HepG2 (cell line): ENCODE results near the gene MLXIPL. TPM values are rescaled to one million over a fixed set of nuclear protein-coding genes. Genes with fewer than 3 reads are reported as not detected.
A peak's percentile ranks its signal among the peaks of the same experiment; 100 is the strongest.

Source experiments
- ATAC-seq: fragments of 200-7000 bp; cut with Tn5 transposase; 3 replicates; pipeline ENCODE4 v1.9.1; 2020; ENCODE audit warnings: mild to moderate bottlenecking, moderate library complexity
- BruUV-seq: library from RNA; stranded (reverse); fragments of 400-500 nt; replicated peaks from 2 replicates; lab custom pipeline; 2021; lab: Mats Ljungman, UMichigan
- CTCF ChIA-PET: fragments of 300-600 bp; formaldehyde crosslinking; extraction: SDS; loops from one replicate; lab custom pipeline; 2021; ENCODE audit warnings: low total read pairs, inconsistent platforms, low intra/inter-chr PET ratio; lab: Yijun Ruan, JAX
- POLR2A ChIA-PET: fragments of 350-600 bp; sonication (Branson Sonifier 250); formaldehyde crosslinking; loops from one replicate; lab custom pipeline; 2020; ENCODE audit warnings: antibody characterized with exemption, inconsistent platforms; lab: Yijun Ruan, JAX
- DNase-seq: peaks from one replicate; pipeline ENCODE4 v3.0.0-alpha.2; 2015; ENCODE audit warnings: low spot score
- FAIRE-seq: peaks from 3 replicates; lab custom pipeline; 2011; peaks lifted over from hg19 to GRCh38; lab: Jason Lieb, UNC
- H2AFZ ChIP-seq: one replicate; pipeline ENCODE4 v1.6.1; 2011; ENCODE audit warnings: low read length, inconsistent platforms
- H3K27ac ChIP-seq: fragments of 300-600 bp; 3 replicates; pipeline ENCODE4 v1.8.0; 2011; ENCODE audit warnings: mixed run types, mild to moderate bottlenecking, mixed read lengths, low read length, inconsistent platforms; ENCODE audit not compliant: insufficient read depth; ENCODE audit errors: extremely low read length
- H3K27me3 ChIP-seq, 2 experiments: fragments of 200-600 bp in 1 of 2; 2 replicates in 1 of 2; 3 replicates in 1 of 2; pipeline versions ENCODE4 v1.6.0 to v1.8.0; 2011; ENCODE audit warnings: low read length in 2 of 2, mild to moderate bottlenecking in 2 of 2, moderate library complexity in 2 of 2, inconsistent platforms in 1 of 2; ENCODE audit not compliant: insufficient read depth in 2 of 2, control insufficient read depth in 1 of 2
- H3K36me3 ChIP-seq, 2 experiments: fragments of 200-600 bp in 1 of 2; replicated peaks in 1 of 2; 2 replicates in 1 of 2; 3 replicates in 1 of 2; pipeline versions ENCODE4 v1.5.1 to v1.8.0; 2011; ENCODE audit warnings: low read length in 2 of 2, inconsistent platforms in 1 of 2; ENCODE audit not compliant: insufficient read depth in 2 of 2, control insufficient read depth in 1 of 2
- H3K4me1 ChIP-seq: 2 replicates; pipeline ENCODE4 v1.5.1; 2012; ENCODE audit warnings: low read length, inconsistent platforms; ENCODE audit not compliant: insufficient read depth
- H3K4me2 ChIP-seq: 2 replicates; pipeline ENCODE4 v1.6.0; 2011; ENCODE audit warnings: low read depth, low read length, inconsistent platforms
- H3K4me3 ChIP-seq, 3 experiments: fragments of 200-600 bp in 1 of 3; sonication (generic), shearing (Covaris generic) in 1 of 3; replicated peaks in 1 of 3; 2 replicates each; pipeline ENCODE4 v1.5.1; 2011 to 2016; ENCODE audit warnings: low read length in 3 of 3, inconsistent platforms in 2 of 3, low read depth in 2 of 3, mild to moderate bottlenecking in 2 of 3, control low read depth in 1 of 3, mixed read lengths in 1 of 3; ENCODE audit not compliant: insufficient read depth in 1 of 3
- H3K79me2 ChIP-seq: one replicate; pipeline ENCODE4 v1.6.1; 2011; ENCODE audit warnings: low read length, inconsistent platforms; ENCODE audit not compliant: insufficient read depth
- H3K9ac ChIP-seq: 2 replicates; pipeline ENCODE4 v1.6.0; 2011; ENCODE audit warnings: mild to moderate bottlenecking, low read depth, low read length, inconsistent platforms; ENCODE audit not compliant: insufficient read depth
- H3K9me3 ChIP-seq: 2 replicates; pipeline ENCODE4 v1.5.1; 2012; ENCODE audit warnings: mild to moderate bottlenecking, low read length
- H4K20me1 ChIP-seq: 2 replicates; pipeline ENCODE4 v1.6.0; 2011; ENCODE audit warnings: inconsistent platforms, mild to moderate bottlenecking, low read length, moderate library complexity; ENCODE audit not compliant: insufficient read depth
- ATRX ChIP-seq: sonication (generic); formaldehyde crosslinking; IDR thresholded peaks from 2 replicates; pipeline ENCODE4 v1.4.0; 2020; ENCODE audit warnings: missing genetic modification reagents, borderline replicate concordance
- CCDC6 ChIP-seq: sonication (generic); formaldehyde crosslinking; IDR thresholded peaks from 2 replicates; pipeline ENCODE4 v1.8.1; 2022; ENCODE audit warnings: mild to moderate bottlenecking, missing genetic modification reagents, moderate library complexity
- FOXA3 ChIP-seq: IDR thresholded peaks from 2 replicates; pipeline ENCODE4 v1.6.1; 2016; ENCODE audit warnings: missing genetic modification reagents, missing compliant biosample characterization
- HNRNPH1 ChIP-seq: fragments of 200-400 bp; formaldehyde crosslinking; optimal IDR thresholded peaks from 2 replicates; pipeline ENCODE3; 2017; ENCODE audit warnings: mild to moderate bottlenecking, low read depth, low read length
- MBD4 ChIP-seq: IDR thresholded peaks from 2 replicates; pipeline ENCODE4 v1.6.1; 2012; ENCODE audit warnings: low read length, inconsistent platforms, borderline replicate concordance
- MED1 ChIP-seq: sonication (generic); formaldehyde crosslinking; IDR thresholded peaks from 2 replicates; pipeline ENCODE4 v1.4.0; 2020; ENCODE audit warnings: missing genetic modification reagents
- RBM22 ChIP-seq: fragments of 200-400 bp; formaldehyde crosslinking; optimal IDR thresholded peaks from 2 replicates; pipeline ENCODE3; 2017; ENCODE audit warnings: mild to moderate bottlenecking, low read length, moderate library complexity
- SMAD9 ChIP-seq: sonication (generic); formaldehyde crosslinking; IDR thresholded peaks from 2 replicates; pipeline ENCODE4 v1.5.1; 2020; ENCODE audit warnings: mild to moderate bottlenecking, missing genetic modification reagents
- TIGD3 ChIP-seq: sonication (generic); formaldehyde crosslinking; IDR thresholded peaks from 2 replicates; pipeline ENCODE4 v1.5.1; 2020; ENCODE audit warnings: mild to moderate bottlenecking, missing genetic modification reagents, borderline replicate concordance
- TP53 ChIP-seq: sonication (generic); formaldehyde crosslinking; conservative IDR thresholded peaks from 2 replicates; pipeline ENCODE4 v1.4.0; 2020; ENCODE audit warnings: missing genetic modification reagents
- ZBTB3 ChIP-seq: sonication (generic); formaldehyde crosslinking; IDR thresholded peaks from 2 replicates; pipeline ENCODE4 v1.4.0; 2020; ENCODE audit warnings: low read depth, mild to moderate bottlenecking, moderate library complexity, missing genetic modification reagents, borderline replicate concordance
- ZFP37 ChIP-seq: sonication (generic); formaldehyde crosslinking; IDR thresholded peaks from 2 replicates; pipeline ENCODE4 v1.4.0; 2020; ENCODE audit warnings: missing genetic modification reagents, borderline replicate concordance
- ZNF414 ChIP-seq: sonication (generic); formaldehyde crosslinking; IDR thresholded peaks from 2 replicates; pipeline ENCODE4 v1.5.0; 2020; ENCODE audit warnings: missing genetic modification reagents
- ZNF616 ChIP-seq: sonication (generic); formaldehyde crosslinking; IDR thresholded peaks from 2 replicates; pipeline ENCODE4 v1.5.0; 2020; ENCODE audit warnings: low read depth, mild to moderate bottlenecking, missing genetic modification reagents
- ZNF619 ChIP-seq: sonication (generic); formaldehyde crosslinking; IDR thresholded peaks from 2 replicates; pipeline ENCODE4 v1.4.0; 2020; ENCODE audit warnings: mild to moderate bottlenecking, missing genetic modification reagents
- ZNF639 ChIP-seq: conservative IDR thresholded peaks from 2 replicates; pipeline ENCODE4 v1.6.1; 2018; ENCODE audit warnings: missing genetic modification reagents
- ZNF879 ChIP-seq: sonication (generic); formaldehyde crosslinking; IDR thresholded peaks from 2 replicates; pipeline ENCODE4 v1.8.1; 2023; ENCODE audit warnings: missing genetic modification reagents
- WGBS: methylation state at CpG from one replicate; pipeline ENCODE4 v1.1.6; 2017; ENCODE audit warnings: low lambda C conversion rate; 5-methylcytosine and 5-hydroxymethylcytosine counted together
- in situ Hi-C: cut with HindIII; loops from 2 replicates; pipeline ENCODE4 v1.10.0; 2017; ENCODE audit warnings: low pct_unique_long_range_greater_than_20kb; ENCODE audit not compliant: extremely low pct_ligation_motif_present
- intact Hi-C: fragments of 100-400 bp; cut with micrococcal nuclease; formaldehyde crosslinking; loops from one replicate; pipeline ENCODE4 v1.10.0; 2022; ENCODE audit not compliant: unreplicated experiment
- polyA plus RNA-seq, 8 experiments: library from polyadenylated mRNA; depleted of rRNA in 3 of 8; stranded (reverse) in 7 of 8; unstranded in 1 of 8; fragments of >200 nt; fragmentation: Illumina TruSeq in 4 of 8; extraction: Trizol in 4 of 8; gene quantifications; 2 replicates each; pipeline versions ENCODE4 v1.2.1 to v1.2.3, GENCODE V29; 2011 to 2016; ENCODE audit warnings: low read depth in 4 of 8, missing spikeins in 1 of 8, mixed read lengths in 1 of 8; ENCODE audit not compliant: insufficient read depth in 1 of 8
- total RNA-seq, 5 experiments: library from RNA; depleted of rRNA; stranded (reverse); fragments of >200 nt; fragmentation: Illumina TruSeq; extraction: Trizol; gene quantifications; 2 replicates each; pipeline ENCODE4 v1.2.3, GENCODE V29; 2016; ENCODE audit warnings: low read depth in 1 of 5
- TF ChIP-seq, protein P1 (sequence below): sonication (generic); formaldehyde crosslinking; IDR thresholded peaks from 2 replicates; pipeline ENCODE4 v1.9.0; 2021; ENCODE audit warnings: missing genetic modification reagents, mild to moderate bottlenecking, borderline replicate concordance

The MLXIPL gene
- total and polyA plus RNA-seq, 2 of the 13 experiments (the other 11 are each of a cell fraction or from before 2014, with no cell fraction given) = 51.6 to 60.1 TPM

- ChIA-PET POLR2A (interaction anchor here (0.7 to 19.7 kb wide), 6 partner anchors 16 to 136 kb away, joined by 3 to 416 read pairs (median 5); partner anchors contain the start of genes ABHD11, MLXIPL and TBL2), CTCF (no interaction called here)
- Histone ChIP-seq H3K4me3 (no peak overlapping the region), H3K79me2 (no peaks in the 10 kb centered on the region), H3K27ac (no peak overlapping the region), H3K36me3 (peaks cover 5 to 16% of the 10 kb centered on the region in 2 experiments; a peak in 4 of 5 replicates), H4K20me1 (peaks cover 21% of the 10 kb centered on the region), H3K9ac (no peak overlapping the region), H3K27me3 (no peaks in the 10 kb centered on the region), H3K4me2 (no peak overlapping the region), H3K9me3 (no peaks in the 10 kb centered on the region), H2AFZ (no peak overlapping the region), H3K4me1 (0 out of 2 replicates have a peak, but pooled peaks cover under 1% of the 10 kb centered on the region)
- in situ Hi-C loops = no loop called here
- TSS peak; percentile 12 for BruUV-seq
- no peak for DNase-seq
- no peak for FAIRE-seq
- intact Hi-C loops = no loop called here
- peak; percentile 24 for ATAC-seq
- WGBS = 67% methylated on average over 14 of the region's 22 CpGs
- no peak for TF ChIP-seq ZNF619 (CRISPR knock-in tag)
- TF ChIP-seq, protein P1, sequence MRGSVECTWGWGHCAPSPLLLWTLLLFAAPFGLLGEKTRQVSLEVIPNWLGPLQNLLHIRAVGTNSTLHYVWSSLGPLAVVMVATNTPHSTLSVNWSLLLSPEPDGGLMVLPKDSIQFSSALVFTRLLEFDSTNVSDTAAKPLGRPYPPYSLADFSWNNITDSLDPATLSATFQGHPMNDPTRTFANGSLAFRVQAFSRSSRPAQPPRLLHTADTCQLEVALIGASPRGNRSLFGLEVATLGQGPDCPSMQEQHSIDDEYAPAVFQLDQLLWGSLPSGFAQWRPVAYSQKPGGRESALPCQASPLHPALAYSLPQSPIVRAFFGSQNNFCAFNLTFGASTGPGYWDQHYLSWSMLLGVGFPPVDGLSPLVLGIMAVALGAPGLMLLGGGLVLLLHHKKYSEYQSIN = no peak
- TF ChIP-seq ATRX = no peak
- TF ChIP-seq ZNF639 (CRISPR knock-in tag) = no peak
- no peak for TF ChIP-seq FOXA3 (CRISPR knock-in tag)
- 0 out of 2 replicates have a peak, but pooled peaks have one; percentile 49 for TF ChIP-seq ZNF616 (CRISPR knock-in tag)
- TF ChIP-seq RBM22 = peak; percentile 98
- 0 out of 2 replicates have a peak, but pooled peaks have one; percentile 34 for TF ChIP-seq MBD4
- no peak for TF ChIP-seq SMAD9 (CRISPR knock-in tag)
- peak; percentile 84 for TF ChIP-seq HNRNPH1
- no peak for TF ChIP-seq ZFP37
- TF ChIP-seq ZNF879 (CRISPR knock-in tag) = 0 out of 2 replicates have a peak, but pooled peaks have one; percentile 14
- no peak for TF ChIP-seq TP53 (CRISPR knock-in tag)
- no peak; the same call in 1 of the 2 replicates for TF ChIP-seq MED1 (CRISPR knock-in tag)
- no peak for TF ChIP-seq ZBTB3
- TF ChIP-seq ZNF414 (CRISPR knock-in tag) = 0 out of 2 replicates have a peak, but pooled peaks have one; percentile 43
- TF ChIP-seq TIGD3 (CRISPR knock-in tag) = no peak
- TF ChIP-seq CCDC6 (CRISPR knock-in tag) = peak; percentile 23; the same call in 1 of the 2 replicates
These were observed 21.3 kb downstream of the MLXIPL start for GRCh38 chr7:73602721-73603651.
